ENCODE measurements around the gene CACNA2D3.

DNA sequence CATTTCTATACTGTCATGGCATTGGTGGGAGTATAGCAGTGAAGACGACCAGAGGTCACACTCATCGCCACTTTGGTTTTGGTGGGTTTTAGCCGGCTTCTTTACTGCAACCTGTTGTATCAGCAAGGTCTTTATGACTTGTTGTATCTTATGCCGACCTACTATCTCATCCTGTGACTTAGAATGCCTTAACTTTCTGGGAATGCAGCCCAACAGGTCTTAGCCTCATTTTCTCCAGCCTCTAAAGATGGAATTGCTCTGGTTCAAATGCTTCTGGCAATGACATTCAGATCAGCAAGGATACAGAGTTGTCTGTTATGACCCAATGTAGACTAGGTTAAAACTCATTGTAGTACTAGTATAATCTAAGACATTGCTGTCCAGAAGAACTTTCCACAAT lies 860.5 kb downstream of the CACNA2D3 start:
- TF ChIP-seq, protein P1, sequence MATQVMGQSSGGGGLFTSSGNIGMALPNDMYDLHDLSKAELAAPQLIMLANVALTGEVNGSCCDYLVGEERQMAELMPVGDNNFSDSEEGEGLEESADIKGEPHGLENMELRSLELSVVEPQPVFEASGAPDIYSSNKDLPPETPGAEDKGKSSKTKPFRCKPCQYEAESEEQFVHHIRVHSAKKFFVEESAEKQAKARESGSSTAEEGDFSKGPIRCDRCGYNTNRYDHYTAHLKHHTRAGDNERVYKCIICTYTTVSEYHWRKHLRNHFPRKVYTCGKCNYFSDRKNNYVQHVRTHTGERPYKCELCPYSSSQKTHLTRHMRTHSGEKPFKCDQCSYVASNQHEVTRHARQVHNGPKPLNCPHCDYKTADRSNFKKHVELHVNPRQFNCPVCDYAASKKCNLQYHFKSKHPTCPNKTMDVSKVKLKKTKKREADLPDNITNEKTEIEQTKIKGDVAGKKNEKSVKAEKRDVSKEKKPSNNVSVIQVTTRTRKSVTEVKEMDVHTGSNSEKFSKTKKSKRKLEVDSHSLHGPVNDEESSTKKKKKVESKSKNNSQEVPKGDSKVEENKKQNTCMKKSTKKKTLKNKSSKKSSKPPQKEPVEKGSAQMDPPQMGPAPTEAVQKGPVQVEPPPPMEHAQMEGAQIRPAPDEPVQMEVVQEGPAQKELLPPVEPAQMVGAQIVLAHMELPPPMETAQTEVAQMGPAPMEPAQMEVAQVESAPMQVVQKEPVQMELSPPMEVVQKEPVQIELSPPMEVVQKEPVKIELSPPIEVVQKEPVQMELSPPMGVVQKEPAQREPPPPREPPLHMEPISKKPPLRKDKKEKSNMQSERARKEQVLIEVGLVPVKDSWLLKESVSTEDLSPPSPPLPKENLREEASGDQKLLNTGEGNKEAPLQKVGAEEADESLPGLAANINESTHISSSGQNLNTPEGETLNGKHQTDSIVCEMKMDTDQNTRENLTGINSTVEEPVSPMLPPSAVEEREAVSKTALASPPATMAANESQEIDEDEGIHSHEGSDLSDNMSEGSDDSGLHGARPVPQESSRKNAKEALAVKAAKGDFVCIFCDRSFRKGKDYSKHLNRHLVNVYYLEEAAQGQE (IDR thresholded peaks at IDR 0.05; ENCODE audit: insufficient read depth in 1 of 2, low read depth in 2 of 2, low read length in 2 of 2): no peak
- TF ChIP-seq TAF1 (IDR thresholded peaks at IDR 0.05; ENCODE audit: borderline replicate concordance, insufficient read depth, low read length): no peak
